ENCODE data around the gene DOK6. TPM values are rescaled to one million over a fixed set of nuclear protein-coding genes. Genes with fewer than 3 reads are reported as not detected.
"Not testable (repeated sequence)": the region's sequence is repeated elsewhere in the genome, so short reads cannot be mapped to it uniquely, and the experiment has no call there.

DOK6 gene
- total RNA-seq, 4 donors from 2014 or later = 0.13 to 0.17 TPM; not detected in 2

- DNase-seq = no peak
- Histone ChIP-seq H3K27ac (no peak overlapping the region), H3K4me3 (no peak overlapping the region), H3K27me3 (no peaks in the 10 kb centered on the region), H3K36me3 (no peaks in the 10 kb centered on the region), H3K9me3 (no peaks in the 10 kb centered on the region), H3K4me1 (no peaks in the 10 kb centered on the region)
- intact Hi-C loops (cut with DNase I; ENCODE audit: low total_unique reads) = no loop called here
- TF ChIP-seq CTCF (IDR thresholded peaks at IDR 0.05 in 4 of 5, conservative IDR thresholded peaks at IDR 0.05 in 1 of 5) = no peak
- no peak for TF ChIP-seq POLR2A (IDR thresholded peaks at IDR 0.05)
- in situ Hi-C loops (cut with MboI; ENCODE audit: low sequenced_read_pairs in 4 of 4) = loop anchor here in 1 of 4 donors (25.0 kb wide), 1 partner anchor 107 kb away; no protein-coding TSS in a partner anchor
- ATAC-seq = no peak
These were observed 418.8 kb downstream of the DOK6 start for GRCh38 chr18:69819460-69819859.

GRCh38 chr18:69820538-69820937 is 419.9 kb downstream of the DOK6 start:
- no peaks in the 10 kb centered on the region for H3K9me3 ChIP-seq
- no peak for DNase-seq
- H3K27ac ChIP-seq = no peak overlapping the region
- intact Hi-C loops (cut with DNase I; ENCODE audit: low total_unique reads) = no loop called here
- no peak overlapping the region for H3K4me3 ChIP-seq
- H3K36me3 ChIP-seq = no peaks in the 10 kb centered on the region
- no peaks in the 10 kb centered on the region for H3K27me3 ChIP-seq
- TF ChIP-seq CTCF (IDR thresholded peaks at IDR 0.05 in 4 of 5, conservative IDR thresholded peaks at IDR 0.05 in 1 of 5) = no peak
- no peak for TF ChIP-seq POLR2A (IDR thresholded peaks at IDR 0.05)
- H3K4me1 ChIP-seq = no peaks in the 10 kb centered on the region
- in situ Hi-C loops (cut with MboI; ENCODE audit: low sequenced_read_pairs in 4 of 4) = loop anchor here in 1 of 4 donors (25.0 kb wide), 1 partner anchor 108 kb away; no protein-coding TSS in a partner anchor
- no peak for ATAC-seq

GRCh38 chr18:69830189-69830588 is 429.5 kb downstream of the DOK6 start:
- Histone ChIP-seq H3K27me3 (no peaks in the 10 kb centered on the region), H3K27ac (no peak overlapping the region), H3K4me3 (no peak overlapping the region), H3K4me1 (no peaks in the 10 kb centered on the region), H3K9me3 (no peaks in the 10 kb centered on the region), H3K36me3 (no peaks in the 10 kb centered on the region)
- in situ Hi-C loops (cut with MboI; ENCODE audit: low sequenced_read_pairs in 4 of 4) (no loop called here), intact Hi-C loops (cut with DNase I; ENCODE audit: low total_unique reads) (no loop called here)
- TF ChIP-seq POLR2A (IDR thresholded peaks at IDR 0.05) (no peak), CTCF (IDR thresholded peaks at IDR 0.05 in 4 of 5, conservative IDR thresholded peaks at IDR 0.05 in 1 of 5) (no peak)
- DNase-seq (no peak), ATAC-seq (no peak)

GRCh38 chr18:69834980-69835379 is 434.3 kb downstream of the DOK6 start:
- in situ Hi-C loops (cut with MboI; ENCODE audit: low sequenced_read_pairs in 4 of 4); H3K27me3 ChIP-seq; H3K4me1 ChIP-seq; H3K4me3 ChIP-seq; H3K36me3 ChIP-seq; H3K27ac ChIP-seq; H3K9me3 ChIP-seq; DNase-seq; intact Hi-C loops (cut with DNase I; ENCODE audit: low total_unique reads); ATAC-seq: not testable (repeated sequence)

- no peaks in the 10 kb centered on the region for H3K9me3 ChIP-seq
- H3K4me3 ChIP-seq = no peak overlapping the region
- no peak overlapping the region for H3K27ac ChIP-seq
- intact Hi-C loops (cut with DNase I; ENCODE audit: low total_unique reads) (no loop called here), in situ Hi-C loops (cut with MboI; ENCODE audit: low sequenced_read_pairs in 4 of 4) (no loop called here)
- TF ChIP-seq CTCF (IDR thresholded peaks at IDR 0.05 in 4 of 5, conservative IDR thresholded peaks at IDR 0.05 in 1 of 5) (no peak), POLR2A (IDR thresholded peaks at IDR 0.05) (no peak)
- H3K27me3 ChIP-seq = no peaks in the 10 kb centered on the region
- no peaks in the 10 kb centered on the region for H3K4me1 ChIP-seq
- H3K36me3 ChIP-seq = no peaks in the 10 kb centered on the region
- no peak for ATAC-seq
- DNase-seq = no peak
These were observed 437.3 kb downstream of the DOK6 start for GRCh38 chr18:69838003-69838402.
